ENCODE results near the gene CCDC90B.

Gene CCDC90B

GRCh38 chr11:83303316-83303715 is 17.1 kb upstream of the CCDC90B start:
- DNase-seq (ENCODE audit: low spot score): no peak
- no peak for TF ChIP-seq CTCF (IDR thresholded peaks at IDR 0.05)
- Histone ChIP-seq H3K27ac (no peak overlapping the region), H3K4me3 (no peak overlapping the region)

GRCh38 chr11:83302151-83302550 is 16.0 kb upstream of the CCDC90B start:
- DNase-seq (ENCODE audit: low spot score): no peak
- TF ChIP-seq CTCF (IDR thresholded peaks at IDR 0.05): no peak
- no peak overlapping the region for H3K4me3 ChIP-seq
- H3K27ac ChIP-seq: no peak overlapping the region

- TF ChIP-seq CTCF (IDR thresholded peaks at IDR 0.05): no peak
- no peak overlapping the region for H3K4me3 ChIP-seq
- no peak overlapping the region for H3K27ac ChIP-seq
- no peak for DNase-seq (ENCODE audit: low spot score)
Measured at GRCh38 chr11:83299681-83300080, 13.5 kb upstream of the CCDC90B start.

GRCh38 chr11:83294208-83294607 is 8.0 kb upstream of the CCDC90B start:
- no peak for TF ChIP-seq CTCF (IDR thresholded peaks at IDR 0.05)
- Histone ChIP-seq H3K27ac (no peak overlapping the region), H3K4me3 (no peak overlapping the region)
- DNase-seq (ENCODE audit: low spot score): no peak

- H3K4me3 ChIP-seq: no peak overlapping the region
- no peak for DNase-seq (ENCODE audit: low spot score)
- no peak for TF ChIP-seq CTCF (IDR thresholded peaks at IDR 0.05)
- no peak overlapping the region for H3K27ac ChIP-seq
Measured at GRCh38 chr11:83293457-83293774, 7.2 kb upstream of the CCDC90B start.

GRCh38 chr11:83292709-83293456 is 6.7 kb upstream of the CCDC90B start:
- TF ChIP-seq CTCF (IDR thresholded peaks at IDR 0.05): peak; percentile 57
- DNase-seq (ENCODE audit: low spot score): no peak
- Histone ChIP-seq H3K27ac (no peak overlapping the region), H3K4me3 (peak overlapping the region; percentile 57)

- H3K27ac ChIP-seq: no peak overlapping the region
- no peak overlapping the region for H3K4me3 ChIP-seq
- no peak for DNase-seq (ENCODE audit: low spot score)
- no peak for TF ChIP-seq CTCF (IDR thresholded peaks at IDR 0.05)
Measured at GRCh38 chr11:83287631-83288030, 1.5 kb upstream of the CCDC90B start.
